Activated naive CD8-positive, alpha-beta T cell treated with anti-CD3 and anti-CD28 coated beads for 36 hours (primary cell): ENCODE data around the gene SSH2. TPM values are rescaled to one million over a fixed set of nuclear protein-coding genes. Genes with fewer than 3 reads are reported as not detected.

Experiments
- DNase-seq: peaks from one replicate; pipeline ENCODE4 v3.0.0; 2021
- H3K27ac Mint-ChIP-seq: one replicate; pipeline ENCODE4 v1.8.0; 2022; ENCODE audit warnings: mild to moderate bottlenecking, moderate library complexity, mixed read lengths
- H3K27me3 Mint-ChIP-seq: one replicate; pipeline ENCODE4 v1.8.0; 2022; ENCODE audit warnings: mild to moderate bottlenecking, mixed read lengths
- H3K36me3 Mint-ChIP-seq: one replicate; pipeline ENCODE4 v1.8.0; 2021; ENCODE audit warnings: mild to moderate bottlenecking, mixed read lengths
- H3K4me1 Mint-ChIP-seq: one replicate; pipeline ENCODE4 v1.8.0; 2021; ENCODE audit warnings: mixed read lengths
- H3K4me3 Mint-ChIP-seq: one replicate; pipeline ENCODE4 v1.8.0; 2022; ENCODE audit warnings: mild to moderate bottlenecking, moderate library complexity, mixed read lengths
- H3K9me3 Mint-ChIP-seq: one replicate; pipeline ENCODE4 v1.8.0; 2022; ENCODE audit warnings: mixed read lengths
- total RNA-seq, 2 experiments: library from RNA; stranded (reverse); gene quantifications; one replicate each; pipeline ENCODE4 v1.2.3, GENCODE V29; 2021

The SSH2 gene
- total RNA-seq, 2 experiments from 2014 or later: 26.7 to 26.8 TPM

GRCh38 chr17:29591737-29592608 lies 338.1 kb downstream of the SSH2 start:
- Mint-ChIP-seq H3K4me1 (peaks cover 44% of the 10 kb centered on the region), H3K9me3 (no peaks in the 10 kb centered on the region), H3K36me3 (peaks cover 4% of the 10 kb centered on the region), H3K27me3 (no peaks in the 10 kb centered on the region), H3K27ac (peak overlapping the region; percentile 87), H3K4me3 (peak overlapping the region; percentile 88)
- DNase-seq: peak; percentile 87

- H3K9me3 Mint-ChIP-seq: no peaks in the 10 kb centered on the region
- peak; percentile 65 for DNase-seq
- H3K36me3 Mint-ChIP-seq: peaks cover 4% of the 10 kb centered on the region
Measured at GRCh38 chr17:29591146-29591736, 338.8 kb downstream of the SSH2 start.

GRCh38 chr17:29590411-29591145 lies 339.4 kb downstream of the SSH2 start:
- Mint-ChIP-seq H3K4me1 (peaks cover 58% of the 10 kb centered on the region), H3K4me3 (peak overlapping the region; percentile 88), H3K36me3 (peaks cover 4% of the 10 kb centered on the region), H3K9me3 (no peaks in the 10 kb centered on the region), H3K27me3 (no peaks in the 10 kb centered on the region), H3K27ac (peak overlapping the region; percentile 87)
- peak; percentile 47 for DNase-seq

More at GRCh38 chr17:29591146-29591736, 338.8 kb downstream of the SSH2 start:
- Mint-ChIP-seq H3K27me3 (no peaks in the 10 kb centered on the region), H3K4me1 (peaks cover 51% of the 10 kb centered on the region), H3K4me3 (peak overlapping the region; percentile 88), H3K27ac (peak overlapping the region; percentile 87)

- no peaks in the 10 kb centered on the region for H3K27me3 Mint-ChIP-seq
- no peaks in the 10 kb centered on the region for H3K9me3 Mint-ChIP-seq
- peak within 1 kb of the TSS; percentile 87 for H3K27ac Mint-ChIP-seq
- peak within 1 kb of the TSS; percentile 90 for H3K4me3 Mint-ChIP-seq
- H3K36me3 Mint-ChIP-seq: peaks cover 4% of the 10 kb centered on the region
- H3K4me1 Mint-ChIP-seq: peaks cover 62% of the 10 kb centered on the region
- peak; percentile 92 for DNase-seq
Measured at GRCh38 chr17:29589524-29590410, 340.3 kb downstream of the SSH2 start, which contains the start of gene GIT1. Gene GIT1, minus strand, starts transcription at chr17:29589648. Its CDS starts 270 bp downstream, at chr17:29589378.

- Mint-ChIP-seq H3K4me3 (peak overlapping the region; percentile 90), H3K27ac (peak overlapping the region; percentile 84), H3K36me3 (peaks cover 5% of the 10 kb centered on the region), H3K4me1 (peaks cover 64% of the 10 kb centered on the region), H3K27me3 (no peaks in the 10 kb centered on the region), H3K9me3 (no peaks in the 10 kb centered on the region)
- DNase-seq: peak; percentile 64
Measured at GRCh38 chr17:29588562-29589411, 341.2 kb downstream of the SSH2 start.

DNA sequence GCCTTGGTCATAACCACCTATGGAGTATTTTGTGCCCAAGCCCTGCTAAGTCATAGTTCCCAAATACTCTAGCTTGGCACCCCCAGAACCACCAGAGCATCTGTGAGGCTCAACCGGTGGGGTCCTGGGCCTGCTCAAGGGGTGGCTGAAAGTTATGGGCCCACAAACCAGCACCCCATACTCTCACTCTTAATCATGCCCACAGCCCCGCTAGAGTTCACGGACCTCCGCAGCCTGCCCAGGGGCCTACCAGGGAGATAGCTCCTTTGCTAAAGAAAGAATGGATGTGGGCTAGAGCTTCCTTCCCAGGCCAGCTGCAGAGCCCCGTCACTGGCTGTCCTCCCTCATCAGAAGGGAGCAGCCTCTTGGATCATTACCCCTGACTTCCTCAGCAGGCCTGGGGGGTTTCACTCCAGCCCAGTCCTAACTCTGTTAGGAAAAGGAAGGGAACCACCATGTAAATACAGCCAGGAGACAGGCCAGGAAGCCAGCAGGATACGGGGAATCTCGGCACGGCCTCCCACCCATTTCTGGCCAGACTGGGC lies 341.9 kb downstream of the SSH2 start:
- Mint-ChIP-seq H3K27ac (peak overlapping the region; percentile 84), H3K36me3 (peaks cover 12% of the 10 kb centered on the region), H3K9me3 (no peaks in the 10 kb centered on the region), H3K4me3 (peak overlapping the region; percentile 90), H3K27me3 (no peaks in the 10 kb centered on the region), H3K4me1 (peaks cover 64% of the 10 kb centered on the region)
- no peak for DNase-seq

DNA sequence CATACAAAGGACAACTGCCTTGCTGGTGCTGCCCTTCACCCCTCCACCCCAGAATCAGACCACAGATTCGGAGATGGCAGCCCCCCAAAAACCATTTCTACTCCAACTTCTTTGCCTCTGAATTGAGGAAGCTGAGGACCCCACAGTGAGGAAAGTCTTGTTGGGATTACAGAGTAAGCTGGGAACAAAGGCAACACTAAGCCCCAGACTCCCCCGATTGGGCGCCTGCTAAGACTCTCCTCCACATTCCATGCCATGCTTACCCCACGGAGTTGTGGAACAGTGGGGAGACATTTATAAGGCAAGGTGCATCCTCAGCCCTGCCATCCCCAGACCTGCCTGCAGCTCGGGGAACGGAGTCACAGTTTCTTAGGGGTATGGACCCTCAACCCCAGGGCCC lies 342.4 kb downstream of the SSH2 start:
- DNase-seq: no peak
- H3K27me3 Mint-ChIP-seq: no peaks in the 10 kb centered on the region
- H3K4me3 Mint-ChIP-seq: peak overlapping the region; percentile 90
- H3K4me1 Mint-ChIP-seq: peaks cover 61% of the 10 kb centered on the region
- peaks cover 17% of the 10 kb centered on the region for H3K36me3 Mint-ChIP-seq
- no peaks in the 10 kb centered on the region for H3K9me3 Mint-ChIP-seq
- peak overlapping the region; percentile 84 for H3K27ac Mint-ChIP-seq

GRCh38 chr17:29586676-29587469 lies 343.2 kb downstream of the SSH2 start:
- Mint-ChIP-seq H3K4me1 (peaks cover 55% of the 10 kb centered on the region), H3K27ac (peak overlapping the region; percentile 84), H3K9me3 (no peaks in the 10 kb centered on the region), H3K27me3 (no peaks in the 10 kb centered on the region), H3K36me3 (peaks cover 24% of the 10 kb centered on the region), H3K4me3 (peak overlapping the region; percentile 90)
- no peak for DNase-seq

DNA sequence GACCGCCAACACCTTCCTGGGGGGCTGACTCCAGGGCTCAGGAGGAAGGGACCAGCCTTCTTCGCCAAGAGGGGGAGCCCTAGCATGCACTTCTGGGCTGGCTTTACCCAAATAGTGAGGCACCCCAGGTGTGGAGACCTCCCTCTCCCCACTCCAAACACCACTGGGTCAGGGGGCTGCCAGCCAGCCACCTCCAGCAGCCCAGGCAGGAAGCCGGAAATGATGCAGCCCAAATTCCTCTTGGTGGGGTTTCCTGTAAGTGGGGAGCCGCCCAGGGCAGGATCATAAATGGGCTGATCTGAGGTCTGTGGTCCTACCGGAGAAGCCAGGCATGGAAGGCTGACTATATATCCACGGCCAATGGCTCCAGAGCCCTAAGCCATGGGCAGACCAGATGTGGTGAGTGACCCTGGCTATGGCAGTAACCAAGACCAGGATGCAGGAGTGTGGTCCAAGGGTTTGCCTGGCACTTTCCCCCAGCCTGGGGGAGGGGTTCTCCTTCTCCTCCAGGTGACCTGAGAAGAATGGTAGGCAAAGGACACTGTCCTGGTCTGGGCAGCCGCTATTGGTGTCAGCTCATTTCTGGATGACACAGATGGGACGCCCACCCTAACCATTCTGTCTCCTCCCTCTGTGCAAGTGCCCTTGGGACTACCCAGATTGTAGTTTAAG lies 344.8 kb downstream of the SSH2 start:
- H3K27me3 Mint-ChIP-seq: no peaks in the 10 kb centered on the region
- peaks cover 36% of the 10 kb centered on the region for H3K36me3 Mint-ChIP-seq
- peak overlapping the region; percentile 80 for H3K27ac Mint-ChIP-seq
- peaks cover 52% of the 10 kb centered on the region for H3K4me1 Mint-ChIP-seq
- peak overlapping the region; percentile 37 for H3K4me3 Mint-ChIP-seq
- peak; percentile 34 for DNase-seq
- H3K9me3 Mint-ChIP-seq: no peaks in the 10 kb centered on the region

GRCh38 chr17:29584452-29585079 lies 345.5 kb downstream of the SSH2 start:
- Mint-ChIP-seq H3K9me3 (no peaks in the 10 kb centered on the region), H3K27me3 (no peaks in the 10 kb centered on the region), H3K36me3 (peaks cover 41% of the 10 kb centered on the region), H3K4me3 (peak overlapping the region; percentile 34), H3K4me1 (peaks cover 49% of the 10 kb centered on the region), H3K27ac (peak overlapping the region; percentile 80)
- DNase-seq: no peak

- no peaks in the 10 kb centered on the region for H3K27me3 Mint-ChIP-seq
- peak overlapping the region; percentile 39 for H3K27ac Mint-ChIP-seq
- peaks cover 41% of the 10 kb centered on the region for H3K36me3 Mint-ChIP-seq
- peak overlapping the region; percentile 45 for H3K4me3 Mint-ChIP-seq
- H3K9me3 Mint-ChIP-seq: no peaks in the 10 kb centered on the region
- no peak for DNase-seq
- peaks cover 49% of the 10 kb centered on the region for H3K4me1 Mint-ChIP-seq
Measured at GRCh38 chr17:29583324-29584248, 346.4 kb downstream of the SSH2 start.
